Spinal cord (tissue), 10 donors: Measurements from ENCODE around the gene MMP15. TPM values are rescaled to one million over a fixed set of nuclear protein-coding genes. Genes with fewer than 3 reads are reported as not detected.

Experiments
- DNase-seq, 6 donors: peaks; one replicate each; pipeline versions ENCODE4 v3.0.0 to v3.0.0-alpha.2; 2013 to 2015; ENCODE audit warnings: low spot score in 6 of 6, low read depth in 4 of 6
- H3K27ac ChIP-seq: one replicate; pipeline ENCODE4 v1.5.1; 2013; ENCODE audit warnings: low read depth, low read length, control low read depth
- H3K27me3 ChIP-seq: one replicate; pipeline ENCODE4 v1.6.1; 2013; ENCODE audit warnings: low read length; ENCODE audit not compliant: control insufficient read depth, insufficient read depth
- H3K36me3 ChIP-seq: one replicate; pipeline ENCODE4 v1.6.1; 2013; ENCODE audit warnings: low read length; ENCODE audit not compliant: control insufficient read depth, insufficient read depth
- H3K4me1 ChIP-seq: one replicate; pipeline ENCODE4 v1.6.1; 2013; ENCODE audit warnings: low read length; ENCODE audit not compliant: control insufficient read depth, insufficient read depth
- H3K4me3 ChIP-seq: one replicate; pipeline ENCODE4 v1.5.1; 2013; ENCODE audit warnings: low read depth, low read length, control low read depth
- H3K9me3 ChIP-seq: one replicate; pipeline ENCODE4 v1.6.1; 2013; ENCODE audit warnings: low read length; ENCODE audit not compliant: control insufficient read depth, insufficient read depth
- WGBS: methylation state at CpG from one replicate; pipeline ENCODE4 v1.1.5; 2013; ENCODE audit warnings: missing lambda C conversion rate; ENCODE audit not compliant: insufficient coverage; 5-methylcytosine and 5-hydroxymethylcytosine counted together
- polyA plus RNA-seq, 2 donors: library from polyadenylated mRNA; unstranded; fragments of 120-200 nt; gene quantifications; one replicate each; pipeline ENCODE4 v1.2.1, GENCODE V29; 2013; ENCODE audit not compliant: insufficient read length in 2 of 2
- total RNA-seq, 2 donors: library from RNA; depleted of rRNA in 1 of 2; stranded (reverse); fragments of 120-200 nt in 1 of 2; fragments of >200 nt in 1 of 2; gene quantifications; one replicate each; pipeline versions ENCODE4 v1.2.3 to v1.2.4, GENCODE V29; 2013 to 2014
- donor health status: healthy.

The MMP15 gene
- total and polyA plus RNA-seq, 4 donors = 23.2 to 51.3 (median 37.5) TPM

- no peak overlapping the region for H3K27ac ChIP-seq
- peaks cover 73% of the 10 kb centered on the region for H3K36me3 ChIP-seq
- no peaks in the 10 kb centered on the region for H3K27me3 ChIP-seq
- DNase-seq = no peak
- H3K9me3 ChIP-seq = no peaks in the 10 kb centered on the region
- H3K4me1 ChIP-seq = peaks cover 13% of the 10 kb centered on the region
- H3K4me3 ChIP-seq = no peak overlapping the region
- 87% methylated on average over 23 of the region's 26 CpGs for WGBS
Observed at GRCh38 chr16:58039829-58040495, 14.4 kb downstream of the MMP15 start.

- no peaks in the 10 kb centered on the region for H3K27me3 ChIP-seq
- H3K27ac ChIP-seq = no peak overlapping the region
- WGBS = 96% methylated on average over 12 of the region's 12 CpGs
- no peak overlapping the region for H3K4me3 ChIP-seq
- H3K9me3 ChIP-seq = no peaks in the 10 kb centered on the region
- H3K4me1 ChIP-seq = peaks cover 8% of the 10 kb centered on the region
- no peak for DNase-seq
- H3K36me3 ChIP-seq = peaks cover 78% of the 10 kb centered on the region
Observed at GRCh38 chr16:58040496-58040846, 14.9 kb downstream of the MMP15 start.

- Histone ChIP-seq H3K27ac (no peak overlapping the region), H3K36me3 (peaks cover 84% of the 10 kb centered on the region), H3K4me1 (peaks cover 3% of the 10 kb centered on the region), H3K4me3 (no peak overlapping the region), H3K9me3 (no peaks in the 10 kb centered on the region), H3K27me3 (no peaks in the 10 kb centered on the region)
- WGBS = 89% methylated on average over 13 of the region's 14 CpGs
- no peak for DNase-seq
Observed at GRCh38 chr16:58040945-58041627, 15.5 kb downstream of the MMP15 start.

- DNase-seq = no peak
- 86% methylated on average over 9 of the region's 18 CpGs for WGBS
- H3K27ac ChIP-seq = no peak overlapping the region
- H3K4me1 ChIP-seq = peaks cover 6% of the 10 kb centered on the region
- H3K36me3 ChIP-seq = peaks cover 89% of the 10 kb centered on the region
- no peaks in the 10 kb centered on the region for H3K9me3 ChIP-seq
- H3K27me3 ChIP-seq = no peaks in the 10 kb centered on the region
- no peak overlapping the region for H3K4me3 ChIP-seq
Observed at GRCh38 chr16:58041628-58041955, 16.0 kb downstream of the MMP15 start.

- no peaks in the 10 kb centered on the region for H3K9me3 ChIP-seq
- WGBS = 97% methylated on average over 21 of the region's 22 CpGs
- peaks cover 13% of the 10 kb centered on the region for H3K4me1 ChIP-seq
- H3K27ac ChIP-seq = no peak overlapping the region
- DNase-seq = no peak
- no peak overlapping the region for H3K4me3 ChIP-seq
- no peaks in the 10 kb centered on the region for H3K27me3 ChIP-seq
- peaks cover 91% of the 10 kb centered on the region for H3K36me3 ChIP-seq
Observed at GRCh38 chr16:58042001-58042885, 16.7 kb downstream of the MMP15 start.

- Histone ChIP-seq H3K4me1 (peaks cover 20% of the 10 kb centered on the region), H3K4me3 (no peak overlapping the region), H3K36me3 (peaks cover 85% of the 10 kb centered on the region), H3K27me3 (no peaks in the 10 kb centered on the region), H3K27ac (no peak overlapping the region), H3K9me3 (no peaks in the 10 kb centered on the region)
- no peak for DNase-seq
- WGBS = 95% methylated on average over 14 of the region's 16 CpGs
Observed at GRCh38 chr16:58042886-58043515, 17.4 kb downstream of the MMP15 start.

GRCh38 chr16:58043571-58044155 is 18.1 kb downstream of the MMP15 start:
- Histone ChIP-seq H3K27me3 (no peaks in the 10 kb centered on the region), H3K36me3 (peaks cover 79% of the 10 kb centered on the region), H3K4me1 (peaks cover 27% of the 10 kb centered on the region), H3K9me3 (no peaks in the 10 kb centered on the region), H3K27ac (no peak overlapping the region), H3K4me3 (no peak overlapping the region)
- DNase-seq = no peak
- WGBS = 91% methylated on average over 4 of the region's 7 CpGs

GRCh38 chr16:58044266-58045019 is 18.9 kb downstream of the MMP15 start:
- no peak for DNase-seq
- H3K36me3 ChIP-seq = peaks cover 73% of the 10 kb centered on the region
- H3K4me3 ChIP-seq = no peak overlapping the region
- H3K27me3 ChIP-seq = no peaks in the 10 kb centered on the region
- no peak overlapping the region for H3K27ac ChIP-seq
- WGBS = 93% methylated on average over 8 of the region's 9 CpGs
- H3K9me3 ChIP-seq = no peaks in the 10 kb centered on the region
- peaks cover 35% of the 10 kb centered on the region for H3K4me1 ChIP-seq

GRCh38 chr16:58045096-58045495 is 19.5 kb downstream of the MMP15 start:
- Histone ChIP-seq H3K4me1 (peaks cover 41% of the 10 kb centered on the region), H3K4me3 (no peak overlapping the region), H3K27me3 (no peaks in the 10 kb centered on the region), H3K36me3 (peaks cover 67% of the 10 kb centered on the region), H3K27ac (no peak overlapping the region), H3K9me3 (no peaks in the 10 kb centered on the region)
- DNase-seq = no peak
- 89% methylated on average over 29 of the region's 31 CpGs for WGBS
